ENCODE results near the gene OR51G2. TPM values are rescaled to one million over a fixed set of nuclear protein-coding genes. Genes with fewer than 3 reads are reported as not detected.

Gene OR51G2
- total RNA-seq, 1 donor from 2014 or later = not detected

DNA sequence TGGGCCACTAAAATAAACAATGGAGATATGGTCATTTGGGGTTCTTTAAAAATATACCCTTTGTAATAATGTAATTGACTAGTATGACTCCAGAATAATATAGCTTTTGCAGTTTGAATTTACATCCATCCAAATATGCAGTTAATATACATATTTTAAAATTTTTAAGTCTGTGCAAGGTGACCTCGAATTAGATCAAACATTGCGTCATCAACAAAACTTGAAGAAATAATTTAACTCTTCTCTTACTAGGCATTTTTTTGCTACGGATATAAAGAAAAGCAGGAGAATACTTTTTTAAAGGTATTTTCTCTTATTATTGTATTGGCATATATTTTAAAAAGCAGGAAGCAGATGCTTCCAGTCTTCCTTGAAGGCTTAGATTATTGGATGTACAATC, 17.6 kb upstream of the OR51G2 start:
- H3K27ac Mint-ChIP-seq (ENCODE audit: unreplicated experiment) = no peak overlapping the region

DNA sequence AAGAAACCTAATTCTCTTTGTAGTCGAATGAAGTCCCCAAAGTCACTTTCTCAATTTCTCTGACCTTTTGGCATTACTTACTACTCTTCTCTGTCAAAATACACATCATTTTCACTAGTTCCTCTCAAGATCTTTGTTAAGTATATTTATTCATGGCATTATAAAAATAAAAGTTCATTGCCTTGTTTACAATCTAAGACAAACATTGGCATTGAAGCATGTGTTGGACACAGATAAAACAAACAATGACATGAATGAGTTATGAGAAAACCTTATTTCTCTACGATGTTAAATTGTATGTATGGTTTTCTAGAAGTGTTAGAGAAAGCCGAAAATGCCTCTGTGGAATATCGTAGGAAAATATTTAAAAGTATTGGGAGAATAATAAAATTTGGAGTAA, 13.6 kb upstream of the OR51G2 start:
- Mint-ChIP-seq H3K27me3 (ENCODE audit: low read depth) (peaks cover 12% of the 10 kb centered on the region), H3K9me3 (ENCODE audit: low read depth) (no peaks in the 10 kb centered on the region), H3K4me1 (ENCODE audit: low read depth) (no peaks in the 10 kb centered on the region), H3K27ac (ENCODE audit: unreplicated experiment) (no peak overlapping the region), H3K4me3 (ENCODE audit: unreplicated experiment) (no peak overlapping the region), H3K36me3 (ENCODE audit: low read depth) (no peaks in the 10 kb centered on the region)
- TF ChIP-seq, protein P1, sequence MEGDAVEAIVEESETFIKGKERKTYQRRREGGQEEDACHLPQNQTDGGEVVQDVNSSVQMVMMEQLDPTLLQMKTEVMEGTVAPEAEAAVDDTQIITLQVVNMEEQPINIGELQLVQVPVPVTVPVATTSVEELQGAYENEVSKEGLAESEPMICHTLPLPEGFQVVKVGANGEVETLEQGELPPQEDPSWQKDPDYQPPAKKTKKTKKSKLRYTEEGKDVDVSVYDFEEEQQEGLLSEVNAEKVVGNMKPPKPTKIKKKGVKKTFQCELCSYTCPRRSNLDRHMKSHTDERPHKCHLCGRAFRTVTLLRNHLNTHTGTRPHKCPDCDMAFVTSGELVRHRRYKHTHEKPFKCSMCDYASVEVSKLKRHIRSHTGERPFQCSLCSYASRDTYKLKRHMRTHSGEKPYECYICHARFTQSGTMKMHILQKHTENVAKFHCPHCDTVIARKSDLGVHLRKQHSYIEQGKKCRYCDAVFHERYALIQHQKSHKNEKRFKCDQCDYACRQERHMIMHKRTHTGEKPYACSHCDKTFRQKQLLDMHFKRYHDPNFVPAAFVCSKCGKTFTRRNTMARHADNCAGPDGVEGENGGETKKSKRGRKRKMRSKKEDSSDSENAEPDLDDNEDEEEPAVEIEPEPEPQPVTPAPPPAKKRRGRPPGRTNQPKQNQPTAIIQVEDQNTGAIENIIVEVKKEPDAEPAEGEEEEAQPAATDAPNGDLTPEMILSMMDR (IDR thresholded peaks at IDR 0.05) = no peak
- DNase-seq (ENCODE audit: low spot score) = no peak

More for the DNA sequence above, 17.6 kb upstream of the OR51G2 start:
- TF ChIP-seq, protein P1 (IDR thresholded peaks at IDR 0.05) = no peak
- no peaks in the 10 kb centered on the region for H3K9me3 Mint-ChIP-seq (ENCODE audit: low read depth)
- no peak overlapping the region for H3K4me3 Mint-ChIP-seq (ENCODE audit: unreplicated experiment)
- no peaks in the 10 kb centered on the region for H3K4me1 Mint-ChIP-seq (ENCODE audit: low read depth)
- H3K36me3 Mint-ChIP-seq (ENCODE audit: low read depth) = no peaks in the 10 kb centered on the region
- peaks cover 13% of the 10 kb centered on the region for H3K27me3 Mint-ChIP-seq (ENCODE audit: low read depth)
- DNase-seq (ENCODE audit: low spot score) = no peak

DNA sequence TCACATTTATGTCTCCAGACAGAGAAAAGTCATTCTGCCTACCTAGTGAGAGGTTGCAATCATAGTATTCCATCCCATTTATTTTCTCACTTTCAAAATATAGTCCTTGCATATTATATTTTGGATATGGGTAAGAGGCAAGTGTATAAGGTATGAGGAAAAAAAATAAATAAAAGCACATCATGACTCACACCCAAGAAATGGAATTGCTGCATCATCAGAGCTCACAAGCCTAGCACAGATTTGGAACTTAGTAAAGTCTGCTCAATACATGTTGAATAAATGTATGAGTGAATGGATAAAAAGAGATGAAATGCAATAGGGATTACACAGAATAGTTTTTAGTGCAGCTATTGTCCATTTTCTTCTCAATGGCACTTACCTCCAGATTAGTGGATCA, 7.5 kb upstream of the OR51G2 start:
- H3K4me3 Mint-ChIP-seq (ENCODE audit: unreplicated experiment) = no peak overlapping the region
- no peaks in the 10 kb centered on the region for H3K36me3 Mint-ChIP-seq (ENCODE audit: low read depth)
- H3K27ac Mint-ChIP-seq (ENCODE audit: unreplicated experiment) = no peak overlapping the region
- no peak for DNase-seq (ENCODE audit: low spot score)
- peaks cover 17% of the 10 kb centered on the region for H3K27me3 Mint-ChIP-seq (ENCODE audit: low read depth)
- no peaks in the 10 kb centered on the region for H3K9me3 Mint-ChIP-seq (ENCODE audit: low read depth)
- TF ChIP-seq, protein P1 (IDR thresholded peaks at IDR 0.05) = no peak
- no peaks in the 10 kb centered on the region for H3K4me1 Mint-ChIP-seq (ENCODE audit: low read depth)

DNA sequence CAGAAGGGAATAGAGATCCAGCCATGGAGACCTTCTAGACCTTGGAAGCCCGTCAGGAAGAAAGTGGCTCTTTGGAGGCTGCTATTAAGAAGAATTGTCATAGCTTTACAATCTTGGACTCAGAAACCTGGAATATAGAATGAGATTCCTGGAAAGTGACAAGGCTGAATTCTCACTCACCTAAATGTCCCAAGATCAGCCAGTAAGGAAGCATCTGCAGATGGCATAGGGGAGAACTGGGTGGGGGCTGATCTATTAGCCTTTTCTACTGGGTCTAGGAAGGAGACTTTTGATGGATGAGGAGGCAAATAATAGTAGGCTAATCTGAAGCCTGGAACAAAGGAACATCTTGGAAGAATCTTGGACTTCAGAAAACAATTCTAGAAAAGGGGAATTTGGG, 5.1 kb upstream of the OR51G2 start, which contains the start of gene OR51G1:
OR51G1 (minus strand) TSS at position 101 of the 400 bp plus-strand sequence; CDS start at position 101, 0 bp downstream.
- no peak within 1 kb of the TSS for H3K4me3 Mint-ChIP-seq (ENCODE audit: unreplicated experiment)
- peaks cover 13% of the 10 kb centered on the region for H3K27me3 Mint-ChIP-seq (ENCODE audit: low read depth)
- TF ChIP-seq, protein P1 (IDR thresholded peaks at IDR 0.05) = no peak
- H3K27ac Mint-ChIP-seq (ENCODE audit: unreplicated experiment) = no peak within 1 kb of the TSS
- no peaks in the 10 kb centered on the region for H3K4me1 Mint-ChIP-seq (ENCODE audit: low read depth)
- H3K36me3 Mint-ChIP-seq (ENCODE audit: low read depth) = no peaks in the 10 kb centered on the region
- H3K9me3 Mint-ChIP-seq (ENCODE audit: low read depth) = no peaks in the 10 kb centered on the region
- no peak for DNase-seq (ENCODE audit: low spot score)

DNA sequence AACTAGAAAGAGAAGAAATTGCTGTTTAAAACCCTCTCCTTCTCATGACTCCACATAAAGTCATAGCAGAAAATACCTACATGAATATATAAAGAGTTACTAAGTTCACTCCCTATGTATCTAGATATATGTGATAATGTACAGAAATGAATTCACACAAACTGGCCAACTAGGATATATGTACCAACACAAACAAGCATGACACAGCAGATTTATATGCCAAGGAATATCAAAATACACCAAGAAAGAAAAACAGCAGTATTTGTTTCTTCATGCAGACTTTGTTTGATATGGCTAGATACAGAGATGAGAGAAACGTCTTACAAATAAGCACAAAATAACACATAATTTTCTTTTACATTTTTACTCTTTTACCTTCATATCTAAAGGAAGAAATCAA, 3.2 kb upstream of the OR51G2 start:
- Mint-ChIP-seq H3K36me3 (ENCODE audit: low read depth) (no peaks in the 10 kb centered on the region), H3K4me1 (ENCODE audit: low read depth) (no peaks in the 10 kb centered on the region), H3K27ac (ENCODE audit: unreplicated experiment) (no peak overlapping the region), H3K4me3 (ENCODE audit: unreplicated experiment) (no peak overlapping the region), H3K27me3 (ENCODE audit: low read depth) (peaks cover 19% of the 10 kb centered on the region), H3K9me3 (ENCODE audit: low read depth) (no peaks in the 10 kb centered on the region)
- no peak for DNase-seq (ENCODE audit: low spot score)
- TF ChIP-seq, protein P1 (IDR thresholded peaks at IDR 0.05) = no peak
